PC-9 (cell line): ENCODE data around the gene IGFBP7.

Experiments used
- CTCF ChIP-seq: fragments of 200-600 bp; sonication (generic); conservative IDR thresholded peaks from 2 replicates; pipeline ENCODE4 v1.6.1; 2017; ENCODE audit warnings: mixed run types, antibody characterized with exemption, mild to moderate bottlenecking, moderate library complexity
- EZH2 ChIP-seq: fragments of 200-600 bp; sonication (generic); IDR thresholded peaks from 2 replicates; pipeline ENCODE4 v1.8.0; 2017; ENCODE audit warnings: antibody characterized with exemption, low read depth

- TF ChIP-seq CTCF (no peak), EZH2 (no peak)
Measured at GRCh38 chr4:57119054-57119651, 9.0 kb upstream of the IGFBP7 start.
